ENCODE results near the gene SERPINA6.
"Not testable (repeated sequence)": the region's sequence is repeated elsewhere in the genome, so short reads cannot be mapped to it uniquely, and the experiment has no call there.

Gene SERPINA6

GRCh38 chr14:94349276-94349675 is 26.1 kb upstream of the SERPINA6 start:
- Histone ChIP-seq H3K9me2 (replicated peaks; ENCODE audit: control insufficient read depth, low read length) (no peaks in the 10 kb centered on the region), H3K36me3 (ENCODE audit: control insufficient read depth, low read length) (no peaks in the 10 kb centered on the region), H3K79me2 (ENCODE audit: control insufficient read depth, low read length) (no peaks in the 10 kb centered on the region), H3F3A (ENCODE audit: control insufficient read depth, insufficient read depth) (no peaks in the 10 kb centered on the region), H3K27me3 (ENCODE audit: control insufficient read depth, low read length) (peaks cover 33% of the 10 kb centered on the region), H4K20me1 (ENCODE audit: control insufficient read depth, insufficient read depth, low read depth, low read length) (no peaks in the 10 kb centered on the region), H3K27ac (ENCODE audit: low read depth, low read length) (no peak overlapping the region), H3K4me2 (ENCODE audit: low read length) (no peak overlapping the region), H3K9me3 (ENCODE audit: control insufficient read depth, insufficient read depth, low read length) (no peaks in the 10 kb centered on the region), H3K4me3 (ENCODE audit: low read length) (no peak overlapping the region), H3K4me1 (ENCODE audit: control insufficient read depth, low read length) (peaks cover 23% of the 10 kb centered on the region)
- TF ChIP-seq CTCF (IDR thresholded peaks at IDR 0.05; ENCODE audit: low read depth, low read length, poor library complexity, severe bottlenecking) = no peak
- no peak for TF ChIP-seq EZH2phosphoT487 (IDR thresholded peaks at IDR 0.05; ENCODE audit: borderline replicate concordance, low read length)

GRCh38 chr14:94348836-94349235 is 25.7 kb upstream of the SERPINA6 start:
- Histone ChIP-seq H3K27me3 (ENCODE audit: control insufficient read depth, low read length) (peaks cover 33% of the 10 kb centered on the region), H3K4me2 (ENCODE audit: low read length) (no peak overlapping the region), H3K36me3 (ENCODE audit: control insufficient read depth, low read length) (no peaks in the 10 kb centered on the region), H3K9me3 (ENCODE audit: control insufficient read depth, insufficient read depth, low read length) (no peaks in the 10 kb centered on the region), H3F3A (ENCODE audit: control insufficient read depth, insufficient read depth) (no peaks in the 10 kb centered on the region), H4K20me1 (ENCODE audit: control insufficient read depth, insufficient read depth, low read depth, low read length) (no peaks in the 10 kb centered on the region), H3K4me1 (ENCODE audit: control insufficient read depth, low read length) (peaks cover 23% of the 10 kb centered on the region), H3K9me2 (replicated peaks; ENCODE audit: control insufficient read depth, low read length) (no peaks in the 10 kb centered on the region), H3K79me2 (ENCODE audit: control insufficient read depth, low read length) (no peaks in the 10 kb centered on the region), H3K27ac (ENCODE audit: low read depth, low read length) (no peak overlapping the region), H3K4me3 (ENCODE audit: low read length) (no peak overlapping the region)
- TF ChIP-seq CTCF (IDR thresholded peaks at IDR 0.05; ENCODE audit: low read depth, low read length, poor library complexity, severe bottlenecking) (no peak), EZH2phosphoT487 (IDR thresholded peaks at IDR 0.05; ENCODE audit: borderline replicate concordance, low read length) (no peak)

GRCh38 chr14:94346841-94347240 is 23.7 kb upstream of the SERPINA6 start:
- TF ChIP-seq CTCF (IDR thresholded peaks at IDR 0.05; ENCODE audit: low read depth, low read length, poor library complexity, severe bottlenecking) (no peak), EZH2phosphoT487 (IDR thresholded peaks at IDR 0.05; ENCODE audit: borderline replicate concordance, low read length) (no peak)
- H3K79me2 ChIP-seq (ENCODE audit: control insufficient read depth, low read length) = no peaks in the 10 kb centered on the region
- H3K4me1 ChIP-seq (ENCODE audit: control insufficient read depth, low read length) = peaks cover 25% of the 10 kb centered on the region
- no peak overlapping the region for H3K4me3 ChIP-seq (ENCODE audit: low read length)
- no peaks in the 10 kb centered on the region for H3K9me2 ChIP-seq (replicated peaks; ENCODE audit: control insufficient read depth, low read length)
- no peaks in the 10 kb centered on the region for H3F3A ChIP-seq (ENCODE audit: control insufficient read depth, insufficient read depth)
- H3K4me2 ChIP-seq (ENCODE audit: low read length) = no peak overlapping the region
- H3K36me3 ChIP-seq (ENCODE audit: control insufficient read depth, low read length) = no peaks in the 10 kb centered on the region
- no peaks in the 10 kb centered on the region for H3K9me3 ChIP-seq (ENCODE audit: control insufficient read depth, insufficient read depth, low read length)
- peaks cover 36% of the 10 kb centered on the region for H3K27me3 ChIP-seq (ENCODE audit: control insufficient read depth, low read length)
- H3K27ac ChIP-seq (ENCODE audit: low read depth, low read length) = 0 out of 2 replicates have a peak overlapping the region, but pooled peaks have one; percentile 22
- no peaks in the 10 kb centered on the region for H4K20me1 ChIP-seq (ENCODE audit: control insufficient read depth, insufficient read depth, low read depth, low read length)

- not testable (repeated sequence) for H4K20me1 ChIP-seq (ENCODE audit: control insufficient read depth, insufficient read depth, low read depth, low read length); H3K4me3 ChIP-seq (ENCODE audit: low read length); H3K9me2 ChIP-seq (replicated peaks; ENCODE audit: control insufficient read depth, low read length); H3K9me3 ChIP-seq (ENCODE audit: control insufficient read depth, insufficient read depth, low read length); H3K36me3 ChIP-seq (ENCODE audit: control insufficient read depth, low read length); H3K79me2 ChIP-seq (ENCODE audit: control insufficient read depth, low read length); H3F3A ChIP-seq (ENCODE audit: control insufficient read depth, insufficient read depth)
- 0 out of 2 replicates have a peak overlapping the region, but pooled peaks have one; percentile 10 for H3K4me2 ChIP-seq (ENCODE audit: low read length)
- H3K27me3 ChIP-seq (ENCODE audit: control insufficient read depth, low read length) = peaks cover 36% of the 10 kb centered on the region
- 0 out of 2 replicates have a peak overlapping the region, but pooled peaks have one; percentile 22 for H3K27ac ChIP-seq (ENCODE audit: low read depth, low read length)
- H3K4me1 ChIP-seq (ENCODE audit: control insufficient read depth, low read length) = peaks cover 25% of the 10 kb centered on the region
Observed at GRCh38 chr14:94346065-94346786, 23.1 kb upstream of the SERPINA6 start.
